K562 (cell line): ENCODE data around the gene ZFP36. TPM values are rescaled to one million over a fixed set of nuclear protein-coding genes. Genes with fewer than 3 reads are reported as not detected.
A peak's percentile ranks its signal among the peaks of the same experiment; 100 is the strongest.

Experiments
- CXXC5 ChIP-seq: fragments of 250-450 bp; sonication (Bioruptor Pico); IDR thresholded peaks from 2 replicates; pipeline ENCODE4 v1.8.0; 2022; ENCODE audit warnings: inconsistent platforms, mild to moderate bottlenecking, moderate library complexity
- FOS ChIP-seq: IDR thresholded peaks from 3 replicates; pipeline ENCODE4 v1.6.1; 2011; ENCODE audit not compliant: insufficient read length; ENCODE audit errors: extremely low read depth
- HDAC1 ChIP-seq, 2 experiments: fragments of 450-650 bp; IDR thresholded peaks; 2 replicates each; pipeline ENCODE4 v1.6.1; 2016 to 2017; ENCODE audit warnings: inconsistent platforms in 1 of 2, mild to moderate bottlenecking in 1 of 2, moderate library complexity in 1 of 2
- RFX7 ChIP-seq: fragments of 250-450 bp; sonication (Bioruptor Pico); IDR thresholded peaks from 2 replicates; pipeline ENCODE4 v1.5.1; 2021; ENCODE audit warnings: mild to moderate bottlenecking
- SREBF1 ChIP-seq: fragments of 150-350 bp; IDR thresholded peaks from 2 replicates; pipeline ENCODE4 v1.6.1; 2014; ENCODE audit warnings: antibody characterized with exemption, low read depth, low read length, borderline replicate concordance
- TAF9B ChIP-seq: fragments of 450-650 bp; IDR thresholded peaks from 2 replicates; pipeline ENCODE4 v1.6.1; 2018; ENCODE audit warnings: mild to moderate bottlenecking; ENCODE audit not compliant: partially characterized antibody
- ZBTB33 ChIP-seq: sonication (generic); formaldehyde crosslinking; IDR thresholded peaks from 2 replicates; pipeline ENCODE4 v1.8.1; 2023; ENCODE audit warnings: mild to moderate bottlenecking, missing genetic modification reagents
- ZNF134 ChIP-seq: fragments of 250-450 bp; sonication (Bioruptor Pico); conservative IDR thresholded peaks from 2 replicates; pipeline ENCODE4 v1.4.0; 2020
- polyA plus RNA-seq, 8 experiments: library from polyadenylated mRNA; depleted of rRNA in 4 of 8; stranded (reverse) in 5 of 8; unstranded in 3 of 8; fragments of >200 nt; fragmentation: Nextera tagmentation in 2 of 8; fragmentation: Illumina TruSeq in 1 of 8; extraction: Ambion mirVana in 2 of 8; extraction: Trizol in 1 of 8; gene quantifications; 2 replicates each; pipeline versions ENCODE4 v1.2.1 to v1.2.3, GENCODE V29; 2011 to 2014; ENCODE audit warnings: inconsistent platforms in 1 of 8, missing spikeins in 1 of 8
- total RNA-seq, 7 experiments: library from RNA; depleted of rRNA in 6 of 7; stranded (reverse); fragments of >200 nt in 6 of 7; fragmentation: Illumina TruSeq in 2 of 7; extraction: Trizol in 2 of 7; gene quantifications; 2 replicates each; pipeline versions ENCODE4 v1.2.1 to v1.2.3, GENCODE V29; 2011 to 2021; ENCODE audit warnings: low replicate concordance in 1 of 7
- TF ChIP-seq, protein P1 (sequence below): fragments of 200-600 bp; sonication (generic); IDR thresholded peaks from one replicate; pipeline ENCODE4 v1.6.1; 2012; ENCODE audit warnings: mild to moderate bottlenecking, low read depth, low read length, inconsistent platforms
- TF ChIP-seq, protein P2 (sequence below): fragments of 150-350 bp; conservative IDR thresholded peaks from 2 replicates; pipeline ENCODE4 v1.6.1; 2014; ENCODE audit warnings: low read length

Gene ZFP36
- total and polyA plus RNA-seq, 9 of the 15 experiments (the other 6 are each of a cell fraction or from before 2014, with no cell fraction given): 1.0 to 20.1 (median 3.5) TPM

- TF ChIP-seq, protein P1, sequence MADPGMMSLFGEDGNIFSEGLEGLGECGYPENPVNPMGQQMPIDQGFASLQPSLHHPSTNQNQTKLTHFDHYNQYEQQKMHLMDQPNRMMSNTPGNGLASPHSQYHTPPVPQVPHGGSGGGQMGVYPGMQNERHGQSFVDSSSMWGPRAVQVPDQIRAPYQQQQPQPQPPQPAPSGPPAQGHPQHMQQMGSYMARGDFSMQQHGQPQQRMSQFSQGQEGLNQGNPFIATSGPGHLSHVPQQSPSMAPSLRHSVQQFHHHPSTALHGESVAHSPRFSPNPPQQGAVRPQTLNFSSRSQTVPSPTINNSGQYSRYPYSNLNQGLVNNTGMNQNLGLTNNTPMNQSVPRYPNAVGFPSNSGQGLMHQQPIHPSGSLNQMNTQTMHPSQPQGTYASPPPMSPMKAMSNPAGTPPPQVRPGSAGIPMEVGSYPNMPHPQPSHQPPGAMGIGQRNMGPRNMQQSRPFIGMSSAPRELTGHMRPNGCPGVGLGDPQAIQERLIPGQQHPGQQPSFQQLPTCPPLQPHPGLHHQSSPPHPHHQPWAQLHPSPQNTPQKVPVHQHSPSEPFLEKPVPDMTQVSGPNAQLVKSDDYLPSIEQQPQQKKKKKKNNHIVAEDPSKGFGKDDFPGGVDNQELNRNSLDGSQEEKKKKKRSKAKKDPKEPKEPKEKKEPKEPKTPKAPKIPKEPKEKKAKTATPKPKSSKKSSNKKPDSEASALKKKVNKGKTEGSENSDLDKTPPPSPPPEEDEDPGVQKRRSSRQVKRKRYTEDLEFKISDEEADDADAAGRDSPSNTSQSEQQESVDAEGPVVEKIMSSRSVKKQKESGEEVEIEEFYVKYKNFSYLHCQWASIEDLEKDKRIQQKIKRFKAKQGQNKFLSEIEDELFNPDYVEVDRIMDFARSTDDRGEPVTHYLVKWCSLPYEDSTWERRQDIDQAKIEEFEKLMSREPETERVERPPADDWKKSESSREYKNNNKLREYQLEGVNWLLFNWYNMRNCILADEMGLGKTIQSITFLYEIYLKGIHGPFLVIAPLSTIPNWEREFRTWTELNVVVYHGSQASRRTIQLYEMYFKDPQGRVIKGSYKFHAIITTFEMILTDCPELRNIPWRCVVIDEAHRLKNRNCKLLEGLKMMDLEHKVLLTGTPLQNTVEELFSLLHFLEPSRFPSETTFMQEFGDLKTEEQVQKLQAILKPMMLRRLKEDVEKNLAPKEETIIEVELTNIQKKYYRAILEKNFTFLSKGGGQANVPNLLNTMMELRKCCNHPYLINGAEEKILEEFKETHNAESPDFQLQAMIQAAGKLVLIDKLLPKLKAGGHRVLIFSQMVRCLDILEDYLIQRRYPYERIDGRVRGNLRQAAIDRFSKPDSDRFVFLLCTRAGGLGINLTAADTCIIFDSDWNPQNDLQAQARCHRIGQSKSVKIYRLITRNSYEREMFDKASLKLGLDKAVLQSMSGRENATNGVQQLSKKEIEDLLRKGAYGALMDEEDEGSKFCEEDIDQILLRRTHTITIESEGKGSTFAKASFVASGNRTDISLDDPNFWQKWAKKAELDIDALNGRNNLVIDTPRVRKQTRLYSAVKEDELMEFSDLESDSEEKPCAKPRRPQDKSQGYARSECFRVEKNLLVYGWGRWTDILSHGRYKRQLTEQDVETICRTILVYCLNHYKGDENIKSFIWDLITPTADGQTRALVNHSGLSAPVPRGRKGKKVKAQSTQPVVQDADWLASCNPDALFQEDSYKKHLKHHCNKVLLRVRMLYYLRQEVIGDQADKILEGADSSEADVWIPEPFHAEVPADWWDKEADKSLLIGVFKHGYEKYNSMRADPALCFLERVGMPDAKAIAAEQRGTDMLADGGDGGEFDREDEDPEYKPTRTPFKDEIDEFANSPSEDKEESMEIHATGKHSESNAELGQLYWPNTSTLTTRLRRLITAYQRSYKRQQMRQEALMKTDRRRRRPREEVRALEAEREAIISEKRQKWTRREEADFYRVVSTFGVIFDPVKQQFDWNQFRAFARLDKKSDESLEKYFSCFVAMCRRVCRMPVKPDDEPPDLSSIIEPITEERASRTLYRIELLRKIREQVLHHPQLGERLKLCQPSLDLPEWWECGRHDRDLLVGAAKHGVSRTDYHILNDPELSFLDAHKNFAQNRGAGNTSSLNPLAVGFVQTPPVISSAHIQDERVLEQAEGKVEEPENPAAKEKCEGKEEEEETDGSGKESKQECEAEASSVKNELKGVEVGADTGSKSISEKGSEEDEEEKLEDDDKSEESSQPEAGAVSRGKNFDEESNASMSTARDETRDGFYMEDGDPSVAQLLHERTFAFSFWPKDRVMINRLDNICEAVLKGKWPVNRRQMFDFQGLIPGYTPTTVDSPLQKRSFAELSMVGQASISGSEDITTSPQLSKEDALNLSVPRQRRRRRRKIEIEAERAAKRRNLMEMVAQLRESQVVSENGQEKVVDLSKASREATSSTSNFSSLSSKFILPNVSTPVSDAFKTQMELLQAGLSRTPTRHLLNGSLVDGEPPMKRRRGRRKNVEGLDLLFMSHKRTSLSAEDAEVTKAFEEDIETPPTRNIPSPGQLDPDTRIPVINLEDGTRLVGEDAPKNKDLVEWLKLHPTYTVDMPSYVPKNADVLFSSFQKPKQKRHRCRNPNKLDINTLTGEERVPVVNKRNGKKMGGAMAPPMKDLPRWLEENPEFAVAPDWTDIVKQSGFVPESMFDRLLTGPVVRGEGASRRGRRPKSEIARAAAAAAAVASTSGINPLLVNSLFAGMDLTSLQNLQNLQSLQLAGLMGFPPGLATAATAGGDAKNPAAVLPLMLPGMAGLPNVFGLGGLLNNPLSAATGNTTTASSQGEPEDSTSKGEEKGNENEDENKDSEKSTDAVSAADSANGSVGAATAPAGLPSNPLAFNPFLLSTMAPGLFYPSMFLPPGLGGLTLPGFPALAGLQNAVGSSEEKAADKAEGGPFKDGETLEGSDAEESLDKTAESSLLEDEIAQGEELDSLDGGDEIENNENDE: no peak
- no peak for TF ChIP-seq TAF9B
- no peak for TF ChIP-seq FOS
- peak; percentile 6 to 41; a peak in 1 of 4 replicates for TF ChIP-seq HDAC1 (IDR thresholded peaks at IDR 0.05)
- no peak for TF ChIP-seq RFX7
- TF ChIP-seq, protein P2, sequence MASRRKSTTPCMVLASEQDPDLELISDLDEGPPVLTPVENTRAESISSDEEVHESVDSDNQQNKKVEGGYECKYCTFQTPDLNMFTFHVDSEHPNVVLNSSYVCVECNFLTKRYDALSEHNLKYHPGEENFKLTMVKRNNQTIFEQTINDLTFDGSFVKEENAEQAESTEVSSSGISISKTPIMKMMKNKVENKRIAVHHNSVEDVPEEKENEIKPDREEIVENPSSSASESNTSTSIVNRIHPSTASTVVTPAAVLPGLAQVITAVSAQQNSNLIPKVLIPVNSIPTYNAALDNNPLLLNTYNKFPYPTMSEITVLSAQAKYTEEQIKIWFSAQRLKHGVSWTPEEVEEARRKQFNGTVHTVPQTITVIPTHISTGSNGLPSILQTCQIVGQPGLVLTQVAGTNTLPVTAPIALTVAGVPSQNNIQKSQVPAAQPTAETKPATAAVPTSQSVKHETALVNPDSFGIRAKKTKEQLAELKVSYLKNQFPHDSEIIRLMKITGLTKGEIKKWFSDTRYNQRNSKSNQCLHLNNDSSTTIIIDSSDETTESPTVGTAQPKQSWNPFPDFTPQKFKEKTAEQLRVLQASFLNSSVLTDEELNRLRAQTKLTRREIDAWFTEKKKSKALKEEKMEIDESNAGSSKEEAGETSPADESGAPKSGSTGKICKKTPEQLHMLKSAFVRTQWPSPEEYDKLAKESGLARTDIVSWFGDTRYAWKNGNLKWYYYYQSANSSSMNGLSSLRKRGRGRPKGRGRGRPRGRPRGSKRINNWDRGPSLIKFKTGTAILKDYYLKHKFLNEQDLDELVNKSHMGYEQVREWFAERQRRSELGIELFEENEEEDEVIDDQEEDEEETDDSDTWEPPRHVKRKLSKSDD: no peak
- no peak; the same call in 1 of the 2 replicates for TF ChIP-seq ZNF134 (CRISPR knock-in tag)
- TF ChIP-seq CXXC5 (CRISPR knock-in tag): peak; percentile 46
- TF ChIP-seq ZBTB33 (CRISPR knock-in tag): no peak
- no peak for TF ChIP-seq SREBF1
Observed at GRCh38 chr19:39409208-39410016, 2.8 kb downstream of the ZFP36 start (continued).
